ENCODE measurements around the gene AMN.

The AMN gene

GRCh38 chr14:102971836-102972606 lies 49.6 kb downstream of the AMN start:
- Histone ChIP-seq H3K4me3 (ENCODE audit: low read depth in 1 of 2, low read length in 2 of 2) (no peak overlapping the region), H3K9me3 (ENCODE audit: insufficient read depth, low read length, severe bottlenecking) (no peaks in the 10 kb centered on the region), H3K27ac (ENCODE audit: low read length) (no peak overlapping the region), H3K27me3 (ENCODE audit: insufficient read depth, low read length, poor library complexity) (no peaks in the 10 kb centered on the region), H4K20me1 (ENCODE audit: insufficient read depth, low read length) (no peaks in the 10 kb centered on the region; the same call in 1 of the 2 replicates), H3K79me2 (ENCODE audit: insufficient read depth, low read length) (no peaks in the 10 kb centered on the region), H3K36me3 (ENCODE audit: insufficient read depth, low read length) (no peaks in the 10 kb centered on the region), H3K4me1 (ENCODE audit: insufficient read depth, low read length) (no peaks in the 10 kb centered on the region), H2AFZ (ENCODE audit: low read depth, low read length) (no peak overlapping the region), H3K4me2 (ENCODE audit: insufficient read depth, low read length) (no peak overlapping the region), H3K9ac (ENCODE audit: low read depth, low read length) (no peak overlapping the region)
- no peak for ATAC-seq (ENCODE audit: insufficient read depth, low read depth)
- DNase-seq, result no peak
- TF ChIP-seq EZH2 (IDR thresholded peaks at IDR 0.05; ENCODE audit: borderline replicate concordance, low read depth, low read length, severe bottlenecking) (no peak), CTCF (IDR thresholded peaks at IDR 0.05; ENCODE audit: borderline replicate concordance, extremely low read depth, low read length, poor library complexity, severe bottlenecking) (no peak)

DNA sequence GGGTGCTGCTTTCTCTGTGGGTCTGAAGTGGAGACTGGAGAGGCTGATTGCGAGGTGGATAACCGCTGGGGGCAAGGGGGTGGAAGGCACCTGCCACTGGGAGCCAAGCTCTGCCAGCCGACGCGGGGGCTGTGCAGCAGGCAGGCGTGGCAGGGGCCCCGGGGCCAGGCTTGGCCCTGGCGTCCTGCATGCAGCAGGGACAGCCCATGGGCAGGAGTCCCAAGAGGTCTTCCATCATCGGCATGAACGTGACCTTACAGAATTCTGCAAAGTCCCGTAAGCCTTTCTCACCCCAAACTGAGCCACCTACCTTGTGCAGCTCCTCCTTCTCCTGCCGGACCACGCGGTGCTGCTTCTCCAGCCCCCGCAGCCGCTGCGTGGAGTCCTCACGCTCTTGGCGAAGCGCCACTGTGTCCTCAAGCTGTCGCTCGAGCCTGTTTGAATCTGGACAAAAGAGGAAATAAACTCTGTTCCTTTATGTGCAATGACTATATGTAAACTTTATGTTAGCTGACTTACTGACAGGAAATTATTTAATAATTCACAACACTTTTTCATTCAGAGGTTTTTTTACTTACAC lies 51.3 kb downstream of the AMN start:
- Histone ChIP-seq H3K79me2 (ENCODE audit: insufficient read depth, low read length) (no peaks in the 10 kb centered on the region), H2AFZ (ENCODE audit: low read depth, low read length) (no peak overlapping the region), H3K9ac (ENCODE audit: low read depth, low read length) (no peak overlapping the region), H3K36me3 (ENCODE audit: insufficient read depth, low read length) (no peaks in the 10 kb centered on the region), H3K27me3 (ENCODE audit: insufficient read depth, low read length, poor library complexity) (no peaks in the 10 kb centered on the region), H3K27ac (ENCODE audit: low read length) (no peak overlapping the region), H3K4me2 (ENCODE audit: insufficient read depth, low read length) (no peak overlapping the region), H4K20me1 (ENCODE audit: insufficient read depth, low read length) (no peaks in the 10 kb centered on the region; the same call in 1 of the 2 replicates), H3K4me3 (ENCODE audit: low read depth in 1 of 2, low read length in 2 of 2) (no peak overlapping the region), H3K9me3 (ENCODE audit: insufficient read depth, low read length, severe bottlenecking) (no peaks in the 10 kb centered on the region), H3K4me1 (ENCODE audit: insufficient read depth, low read length) (no peaks in the 10 kb centered on the region)
- ATAC-seq (ENCODE audit: insufficient read depth, low read depth), result no peak
- no peak for TF ChIP-seq EZH2 (IDR thresholded peaks at IDR 0.05; ENCODE audit: borderline replicate concordance, low read depth, low read length, severe bottlenecking)
- TF ChIP-seq CTCF (IDR thresholded peaks at IDR 0.05; ENCODE audit: borderline replicate concordance, extremely low read depth, low read length, poor library complexity, severe bottlenecking), result no peak
- no peak for DNase-seq

DNA sequence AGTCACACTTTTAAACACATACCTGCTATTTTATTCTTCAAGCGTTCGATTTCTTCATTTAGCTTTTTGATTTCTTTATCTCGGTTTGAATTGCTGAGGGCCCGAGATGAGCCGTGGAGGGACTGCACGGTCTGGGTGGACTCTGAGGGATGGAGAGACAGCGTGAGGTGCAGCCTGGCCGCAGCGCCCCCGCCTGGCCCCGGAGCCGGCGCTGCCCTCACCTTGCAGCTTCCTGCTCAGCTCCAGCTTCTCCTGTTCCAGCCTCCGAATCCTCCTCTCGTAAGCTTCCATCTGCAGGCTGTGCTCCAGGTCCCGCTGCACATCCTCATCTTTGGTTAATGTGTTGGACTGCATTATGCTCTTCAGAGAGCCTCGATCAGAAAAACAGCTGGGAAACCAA lies 53.2 kb downstream of the AMN start:
- Histone ChIP-seq H3K4me3 (ENCODE audit: low read depth in 1 of 2, low read length in 2 of 2) (no peak overlapping the region), H3K4me1 (ENCODE audit: insufficient read depth, low read length) (no peaks in the 10 kb centered on the region), H3K9me3 (ENCODE audit: insufficient read depth, low read length, severe bottlenecking) (no peaks in the 10 kb centered on the region), H4K20me1 (ENCODE audit: insufficient read depth, low read length) (no peaks in the 10 kb centered on the region), H3K27ac (ENCODE audit: low read length) (no peak overlapping the region), H2AFZ (ENCODE audit: low read depth, low read length) (no peak overlapping the region), H3K27me3 (ENCODE audit: insufficient read depth, low read length, poor library complexity) (no peaks in the 10 kb centered on the region), H3K36me3 (ENCODE audit: insufficient read depth, low read length) (no peaks in the 10 kb centered on the region), H3K79me2 (ENCODE audit: insufficient read depth, low read length) (no peaks in the 10 kb centered on the region), H3K9ac (ENCODE audit: low read depth, low read length) (no peak overlapping the region), H3K4me2 (ENCODE audit: insufficient read depth, low read length) (no peak overlapping the region)
- ATAC-seq (ENCODE audit: insufficient read depth, low read depth), result no peak
- no peak for DNase-seq
- TF ChIP-seq EZH2 (IDR thresholded peaks at IDR 0.05; ENCODE audit: borderline replicate concordance, low read depth, low read length, severe bottlenecking) (no peak), CTCF (IDR thresholded peaks at IDR 0.05; ENCODE audit: borderline replicate concordance, extremely low read depth, low read length, poor library complexity, severe bottlenecking) (no peak)

Data from DND-41 (cell line).